ENCODE results near the gene WDPCP. TPM values are rescaled to one million over a fixed set of nuclear protein-coding genes. Genes with fewer than 3 reads are reported as not detected.
"Not testable (repeated sequence)": the region's sequence is repeated elsewhere in the genome, so short reads cannot be mapped to it uniquely, and the experiment has no call there.

The WDPCP gene
- total RNA-seq, 1 experiment from 2014 or later = 7.8 TPM

DNA sequence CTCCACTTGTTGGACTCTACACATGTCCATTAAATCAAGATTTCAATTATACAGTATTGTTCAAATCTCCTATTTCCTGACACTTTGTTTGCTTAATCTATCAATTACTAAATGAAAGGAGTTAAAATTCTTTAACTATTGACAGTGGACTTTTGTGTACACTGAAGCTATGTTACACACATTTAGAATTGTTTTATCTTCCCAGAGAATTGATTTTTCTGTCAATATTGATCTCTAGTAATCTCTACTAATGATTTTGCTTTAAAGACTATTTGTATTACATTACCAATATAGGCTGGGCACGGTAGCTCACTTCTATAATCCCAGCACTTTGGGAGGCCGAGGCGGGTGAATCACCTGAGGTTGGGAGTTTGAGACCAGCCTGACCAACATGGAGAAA is 215.7 kb downstream of the WDPCP start:
- Histone ChIP-seq H3K4me3 (no peak overlapping the region), H3K9me3 (no peaks in the 10 kb centered on the region), H3K27me3 (no peaks in the 10 kb centered on the region), H3K36me3 (no peaks in the 10 kb centered on the region)
- no peak for DNase-seq

- H3K9me3 ChIP-seq = no peaks in the 10 kb centered on the region
- no peak for DNase-seq
These were observed 219.1 kb downstream of the WDPCP start for GRCh38 chr2:63369146-63369545.

DNA sequence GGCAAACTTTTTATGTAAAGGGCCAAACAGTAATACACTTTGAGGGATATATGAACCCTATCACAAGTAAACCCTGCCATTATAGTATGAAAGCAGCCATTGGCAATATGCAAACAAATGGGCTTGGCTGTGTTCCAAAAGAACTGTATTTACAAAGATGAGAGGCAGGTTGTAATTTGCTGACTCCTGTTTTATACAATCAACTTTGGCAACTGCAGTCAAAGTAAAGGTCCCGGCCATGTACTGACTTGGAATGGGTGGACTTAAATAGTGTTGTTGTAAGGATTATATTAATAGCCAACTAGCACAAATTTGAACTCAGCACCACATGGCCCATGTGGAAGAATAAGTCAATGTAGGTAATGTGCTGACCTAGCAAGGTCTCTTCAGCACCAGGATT is 223.4 kb downstream of the WDPCP start:
- Histone ChIP-seq H3K27me3 (no peaks in the 10 kb centered on the region), H3K36me3 (no peaks in the 10 kb centered on the region), H3K9me3 (no peaks in the 10 kb centered on the region), H3K4me3 (no peak overlapping the region)
- no peak for DNase-seq

More at GRCh38 chr2:63369146-63369545, 219.1 kb downstream of the WDPCP start:
- Histone ChIP-seq H3K27me3 (no peaks in the 10 kb centered on the region), H3K36me3 (no peaks in the 10 kb centered on the region), H3K4me3 (no peak overlapping the region)

GRCh38 chr2:63357722-63358121 is 230.6 kb downstream of the WDPCP start:
- not testable (repeated sequence) for DNase-seq, H3K36me3 ChIP-seq, H3K4me3 ChIP-seq, H3K9me3 ChIP-seq, H3K27me3 ChIP-seq

DNA sequence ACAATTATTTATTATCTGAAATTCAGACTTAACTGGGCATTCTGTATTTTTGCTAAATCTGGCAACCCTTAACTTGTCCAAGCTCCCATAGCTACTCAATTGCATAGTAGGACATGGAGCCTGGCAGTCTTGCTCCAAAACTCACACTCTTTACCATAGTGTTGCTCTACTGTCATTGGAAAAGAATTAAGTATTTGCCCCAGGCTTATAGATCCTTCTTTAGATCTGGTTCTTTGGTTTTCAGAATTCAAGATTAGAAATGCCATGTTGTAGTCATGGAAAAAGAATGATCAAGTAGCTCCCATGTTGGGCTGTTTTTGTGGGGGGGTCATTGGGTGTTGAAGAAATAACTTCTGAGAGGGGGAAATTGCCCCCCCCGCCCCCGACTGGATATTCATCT is 240.9 kb downstream of the WDPCP start:
- H3K4me3 ChIP-seq = no peak overlapping the region
- no peaks in the 10 kb centered on the region for H3K36me3 ChIP-seq
- H3K27me3 ChIP-seq = no peaks in the 10 kb centered on the region
- DNase-seq = no peak
- peaks cover 4% of the 10 kb centered on the region for H3K9me3 ChIP-seq

DNA sequence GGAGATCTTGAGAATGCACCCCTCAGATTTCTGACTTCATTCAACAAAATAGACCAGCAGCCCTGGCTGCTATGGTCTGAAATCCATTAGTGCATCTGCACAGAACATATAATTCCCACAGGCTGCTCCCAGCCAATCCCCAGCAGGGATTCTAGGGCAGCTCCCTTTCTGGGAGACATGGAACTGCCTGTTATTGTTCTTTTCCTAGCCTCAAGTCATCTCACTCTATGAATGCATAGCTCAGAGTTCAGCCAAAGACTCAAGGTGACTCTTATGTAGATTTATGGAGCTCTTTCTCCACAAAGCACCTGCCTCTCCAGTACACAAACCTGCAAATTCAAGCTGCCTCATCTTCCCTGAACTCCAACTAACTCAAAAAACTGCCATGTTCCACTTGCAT is 241.9 kb downstream of the WDPCP start:
- Histone ChIP-seq H3K36me3 (no peaks in the 10 kb centered on the region), H3K27me3 (no peaks in the 10 kb centered on the region), H3K4me3 (no peak overlapping the region), H3K9me3 (peaks cover 4% of the 10 kb centered on the region)
- DNase-seq = no peak

GRCh38 chr2:63345285-63345633 is 243.0 kb downstream of the WDPCP start:
- Histone ChIP-seq H3K27me3 (no peaks in the 10 kb centered on the region), H3K36me3 (no peaks in the 10 kb centered on the region), H3K9me3 (peaks cover 4% of the 10 kb centered on the region), H3K4me3 (no peak overlapping the region)
- DNase-seq = no peak

DNA sequence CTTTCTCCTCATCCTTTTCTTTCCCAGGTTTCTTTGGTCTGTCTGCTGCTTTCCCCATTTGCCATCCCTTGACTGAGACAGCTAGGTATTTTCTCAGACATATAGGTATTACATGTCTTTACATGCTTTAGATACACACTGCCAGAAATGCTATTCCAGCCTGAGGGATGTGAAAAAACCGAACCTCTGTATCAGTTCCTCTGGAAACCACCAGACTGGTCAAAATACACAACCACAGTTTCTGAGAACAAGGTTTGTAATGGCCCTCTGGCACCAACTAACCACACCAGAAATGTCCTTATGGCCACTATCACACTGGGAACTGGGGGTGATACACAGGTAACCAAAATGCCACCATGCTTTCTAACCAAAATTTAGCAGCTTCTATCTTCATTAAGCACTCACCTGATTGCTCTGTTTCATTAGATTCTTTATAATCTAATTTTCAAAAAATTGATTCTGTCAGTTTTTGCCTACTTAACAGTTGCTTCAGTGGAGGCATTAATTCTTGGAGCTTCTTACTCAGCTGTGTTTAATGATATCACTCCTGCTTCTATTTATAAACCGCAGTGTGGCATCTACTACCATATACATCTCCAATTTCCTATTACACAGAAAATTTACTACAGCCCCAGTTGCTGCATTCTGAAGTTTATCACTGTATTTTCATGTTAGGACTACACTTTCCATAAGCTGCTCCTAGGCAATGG is 243.5 kb downstream of the WDPCP start:
- no peaks in the 10 kb centered on the region for H3K27me3 ChIP-seq
- H3K4me3 ChIP-seq = no peak overlapping the region
- no peak for DNase-seq
- no peaks in the 10 kb centered on the region for H3K36me3 ChIP-seq
- H3K9me3 ChIP-seq = peaks cover 4% of the 10 kb centered on the region

DNA sequence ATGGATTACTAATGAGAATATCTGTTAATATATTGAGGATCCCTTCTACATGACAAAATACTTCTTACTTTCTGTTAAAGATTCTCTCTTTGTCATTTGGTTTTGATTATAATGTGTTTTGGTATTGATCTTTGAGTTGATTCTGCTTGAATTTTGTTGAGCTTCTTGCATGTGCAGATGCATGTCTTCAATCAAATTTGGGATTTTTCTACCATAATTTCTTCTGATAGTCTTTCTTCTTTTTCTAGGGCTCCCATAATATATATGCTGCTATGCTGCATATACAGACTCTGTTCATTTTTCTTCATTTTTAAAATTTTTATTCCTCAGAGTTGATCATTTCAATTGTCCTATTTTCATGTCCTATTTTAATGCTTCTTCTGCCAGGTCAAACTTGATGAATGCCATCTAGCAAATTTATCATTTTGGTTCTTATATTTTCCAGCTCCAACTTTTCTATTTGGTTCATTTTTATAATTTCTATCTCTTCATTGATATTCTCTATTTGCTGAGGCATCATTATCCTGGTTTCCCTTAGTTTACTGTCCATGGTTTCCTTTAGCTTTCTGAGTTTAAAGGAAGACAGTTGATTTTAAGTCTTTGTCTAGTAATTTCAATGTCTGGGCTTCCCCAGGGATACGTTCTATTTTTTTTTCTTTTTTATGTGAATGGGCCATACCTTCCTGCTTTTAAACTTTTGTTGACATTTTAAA is 244.7 kb downstream of the WDPCP start:
- Histone ChIP-seq H3K36me3 (no peaks in the 10 kb centered on the region), H3K27me3 (no peaks in the 10 kb centered on the region)
- no peak for DNase-seq

GRCh38 chr2:63340443-63340842 is 247.8 kb downstream of the WDPCP start:
- DNase-seq = no peak
- Histone ChIP-seq H3K27me3 (no peaks in the 10 kb centered on the region), H3K36me3 (no peaks in the 10 kb centered on the region; the same call in 1 of the 2 replicates), H3K4me3 (no peak overlapping the region), H3K9me3 (peaks cover 4% of the 10 kb centered on the region)

More for the DNA sequence above, 244.7 kb downstream of the WDPCP start:
- Histone ChIP-seq H3K9me3 (peaks cover 4% of the 10 kb centered on the region), H3K4me3 (no peak overlapping the region)

- Histone ChIP-seq H3K27me3 (no peaks in the 10 kb centered on the region), H3K36me3 (no peaks in the 10 kb centered on the region; the same call in 1 of the 2 replicates), H3K9me3 (no peaks in the 10 kb centered on the region), H3K4me3 (no peak overlapping the region)
- DNase-seq = no peak
These were observed 253.4 kb downstream of the WDPCP start for GRCh38 chr2:63334910-63335309.

DNA sequence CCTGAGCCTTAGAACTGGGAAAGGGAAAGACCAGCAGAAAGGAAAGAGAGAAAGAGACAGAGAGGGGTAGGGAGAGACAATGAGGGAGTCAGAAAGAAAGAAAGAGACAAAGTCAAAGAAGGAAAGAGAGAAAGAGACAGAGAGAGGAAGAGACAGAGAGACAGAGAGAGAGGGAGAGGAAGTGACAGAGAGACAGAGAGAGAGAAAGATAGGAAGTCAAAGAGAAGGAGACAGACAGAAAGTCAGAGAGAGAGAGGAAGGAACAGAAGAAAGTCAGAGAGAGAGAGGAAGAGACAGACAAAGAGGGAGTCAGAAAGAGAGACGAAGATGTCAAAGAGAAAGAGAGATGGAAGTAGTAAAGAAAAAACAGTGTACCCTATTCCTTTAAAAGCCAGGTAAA is 261.8 kb downstream of the WDPCP start:
- no peaks in the 10 kb centered on the region for H3K36me3 ChIP-seq
- H3K9me3 ChIP-seq = no peaks in the 10 kb centered on the region
- DNase-seq = no peak
- no peaks in the 10 kb centered on the region for H3K27me3 ChIP-seq
- no peak overlapping the region for H3K4me3 ChIP-seq

- DNase-seq, H3K36me3 ChIP-seq: not testable (repeated sequence)
These were observed 264.6 kb downstream of the WDPCP start for GRCh38 chr2:63323662-63324061.

GRCh38 chr2:63321973-63322372 is 266.3 kb downstream of the WDPCP start:
- DNase-seq, H3K9me3 ChIP-seq, H3K36me3 ChIP-seq, H3K27me3 ChIP-seq, H3K4me3 ChIP-seq: not testable (repeated sequence)

More at GRCh38 chr2:63323662-63324061, 264.6 kb downstream of the WDPCP start:
- not testable (repeated sequence) for H3K27me3 ChIP-seq, H3K9me3 ChIP-seq, H3K4me3 ChIP-seq

DNA sequence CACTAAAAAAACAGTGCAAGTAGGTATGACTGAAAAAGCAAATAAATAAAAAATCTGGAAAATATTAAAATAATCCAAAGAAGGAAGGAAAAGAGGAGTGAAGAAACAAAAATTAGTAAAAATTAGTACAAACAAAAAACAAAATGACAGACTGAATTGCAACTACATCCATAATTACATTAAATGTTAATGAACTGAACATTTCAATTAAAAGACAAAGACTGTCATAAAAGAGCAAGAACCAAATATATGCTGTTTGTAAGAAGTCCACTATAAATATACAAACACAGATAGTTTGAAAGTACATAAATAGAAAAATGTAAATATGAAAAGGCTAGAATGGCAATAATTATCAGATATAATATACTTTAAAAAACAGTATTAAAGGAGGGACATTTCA is 267.6 kb downstream of the WDPCP start:
- Histone ChIP-seq H3K9me3 (no peaks in the 10 kb centered on the region), H3K4me3 (no peak overlapping the region), H3K27me3 (no peaks in the 10 kb centered on the region), H3K36me3 (no peaks in the 10 kb centered on the region)
- no peak for DNase-seq

DNA sequence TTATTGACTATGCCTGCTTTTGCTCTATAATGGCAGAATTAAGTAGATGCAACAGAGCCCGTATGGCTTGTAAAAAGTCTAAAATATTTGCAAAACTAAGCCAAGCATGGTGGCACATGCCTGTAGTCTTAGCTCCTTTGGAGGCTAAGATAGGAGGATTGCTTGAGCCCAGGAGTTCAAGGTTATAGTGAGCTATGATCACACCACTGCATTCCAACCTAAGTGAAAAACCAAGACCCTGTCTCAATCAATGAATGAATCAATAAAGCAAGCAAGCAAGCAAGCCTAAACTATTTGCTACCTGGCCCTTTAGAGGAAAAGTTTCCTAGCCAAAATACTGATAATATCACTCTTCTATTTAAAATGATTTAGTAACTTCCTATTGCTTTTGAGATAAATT is 277.7 kb downstream of the WDPCP start:
- Histone ChIP-seq H3K9me3 (no peaks in the 10 kb centered on the region), H3K4me3 (no peak overlapping the region), H3K36me3 (no peaks in the 10 kb centered on the region; the same call in 1 of the 2 replicates), H3K27me3 (no peaks in the 10 kb centered on the region)
- DNase-seq = no peak

GRCh38 chr2:63301481-63301880 is 286.8 kb downstream of the WDPCP start:
- H3K9me3 ChIP-seq = peaks cover 6% of the 10 kb centered on the region
- DNase-seq = no peak
- no peak overlapping the region for H3K4me3 ChIP-seq
- no peaks in the 10 kb centered on the region for H3K36me3 ChIP-seq
- no peaks in the 10 kb centered on the region for H3K27me3 ChIP-seq

DNA sequence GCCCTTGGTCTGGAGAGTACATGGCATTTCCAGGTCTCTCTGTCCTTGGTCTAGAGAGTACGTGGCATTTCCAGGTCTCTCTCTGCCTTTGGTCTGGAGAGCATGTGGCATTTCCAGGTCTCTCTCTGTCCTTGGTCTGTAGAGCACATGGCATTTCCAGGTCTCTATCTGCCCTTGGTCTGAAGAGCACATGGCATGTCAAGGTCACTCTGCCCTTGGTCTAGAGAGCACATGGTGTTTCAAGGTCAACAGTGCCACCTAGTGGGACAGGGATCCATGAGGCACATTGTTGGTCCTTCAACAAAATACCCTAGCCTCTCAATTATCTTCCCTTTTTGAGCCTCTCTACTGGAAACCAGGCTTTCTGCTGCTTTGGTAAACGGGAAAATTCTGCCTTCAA is 287.4 kb downstream of the WDPCP start:
- H3K9me3 ChIP-seq = peaks cover 6% of the 10 kb centered on the region
- no peak overlapping the region for H3K4me3 ChIP-seq
- no peaks in the 10 kb centered on the region for H3K36me3 ChIP-seq
- H3K27me3 ChIP-seq = no peaks in the 10 kb centered on the region
- no peak for DNase-seq
